CD4-positive, alpha-beta T cell treated with Interleukin-2 at 100 ng/mL for 4 hours (primary cell): ENCODE results near the gene GPD2.
"Not testable (repeated sequence)": the region's sequence is repeated elsewhere in the genome, so short reads cannot be mapped to it uniquely, and the experiment has no call there.

Experiments
- DNase-seq: peaks from one replicate; pipeline ENCODE4 v3.0.0-alpha.2; 2020; ENCODE audit warnings: low spot score

GPD2 gene

GRCh38 chr2:156476021-156476849 lies 40.1 kb downstream of the GPD2 start:
- DNase-seq = no peak

GRCh38 chr2:156476850-156477206 lies 40.6 kb downstream of the GPD2 start:
- DNase-seq = no peak

- no peak for DNase-seq
Observed at GRCh38 chr2:156480376-156480775, 44.2 kb downstream of the GPD2 start.

GRCh38 chr2:156481312-156481711 lies 45.1 kb downstream of the GPD2 start:
- no peak for DNase-seq

- no peak for DNase-seq
Observed at GRCh38 chr2:156483741-156484173, 47.6 kb downstream of the GPD2 start.

- no peak for DNase-seq
Observed at GRCh38 chr2:156486147-156486546, 50.0 kb downstream of the GPD2 start.

- DNase-seq = no peak
Observed at GRCh38 chr2:156486614-156487013, 50.4 kb downstream of the GPD2 start.

GRCh38 chr2:156489195-156489594 lies 53.0 kb downstream of the GPD2 start:
- no peak for DNase-seq

- DNase-seq = no peak
Observed at GRCh38 chr2:156489750-156490465, 53.7 kb downstream of the GPD2 start.

GRCh38 chr2:156490466-156490840 lies 54.3 kb downstream of the GPD2 start:
- no peak for DNase-seq

GRCh38 chr2:156491176-156491575 lies 55.0 kb downstream of the GPD2 start:
- no peak for DNase-seq

GRCh38 chr2:156492979-156493378 lies 56.8 kb downstream of the GPD2 start:
- DNase-seq = no peak

- DNase-seq = not testable (repeated sequence)
Observed at GRCh38 chr2:156495998-156496397, 59.8 kb downstream of the GPD2 start.

- no peak for DNase-seq
Observed at GRCh38 chr2:156505696-156506095, 69.5 kb downstream of the GPD2 start.

GRCh38 chr2:156511122-156511521 lies 74.9 kb downstream of the GPD2 start:
- DNase-seq = no peak

GRCh38 chr2:156511803-156512202 lies 75.6 kb downstream of the GPD2 start:
- no peak for DNase-seq

GRCh38 chr2:156512451-156512850 lies 76.3 kb downstream of the GPD2 start:
- no peak for DNase-seq

GRCh38 chr2:156513219-156513618 lies 77.0 kb downstream of the GPD2 start:
- DNase-seq = no peak

- DNase-seq = no peak
Observed at GRCh38 chr2:156517419-156517818, 81.2 kb downstream of the GPD2 start.

GRCh38 chr2:156518138-156518537 lies 82.0 kb downstream of the GPD2 start:
- no peak for DNase-seq

GRCh38 chr2:156522864-156523440 lies 86.8 kb downstream of the GPD2 start:
- no peak for DNase-seq

- no peak for DNase-seq
Observed at GRCh38 chr2:156526950-156527636, 90.9 kb downstream of the GPD2 start.

- not testable (repeated sequence) for DNase-seq
Observed at GRCh38 chr2:156528583-156528982, 92.4 kb downstream of the GPD2 start.
